G401 (cell line): ENCODE data around the gene USP2. TPM values are rescaled to one million over a fixed set of nuclear protein-coding genes. Genes with fewer than 3 reads are reported as not detected.

Experiments used
- DNase-seq: peaks from one replicate; pipeline ENCODE4 v3.0.0-alpha.2; 2015; ENCODE audit warnings: low spot score
- in situ Hi-C: cut with HindIII; loops from 2 replicates; pipeline ENCODE4 v1.10.0; 2016; ENCODE audit warnings: low sequenced_read_pairs, mixed read lengths
- total RNA-seq: library from RNA; depleted of rRNA; stranded (reverse); fragments of >200 nt; shearing (Covaris generic); gene quantifications from 2 replicates; pipeline ENCODE4 v1.2.3, GENCODE V29; 2014

The USP2 gene
- total RNA-seq, 1 experiment from 2014 or later, result 0.75 TPM

DNA sequence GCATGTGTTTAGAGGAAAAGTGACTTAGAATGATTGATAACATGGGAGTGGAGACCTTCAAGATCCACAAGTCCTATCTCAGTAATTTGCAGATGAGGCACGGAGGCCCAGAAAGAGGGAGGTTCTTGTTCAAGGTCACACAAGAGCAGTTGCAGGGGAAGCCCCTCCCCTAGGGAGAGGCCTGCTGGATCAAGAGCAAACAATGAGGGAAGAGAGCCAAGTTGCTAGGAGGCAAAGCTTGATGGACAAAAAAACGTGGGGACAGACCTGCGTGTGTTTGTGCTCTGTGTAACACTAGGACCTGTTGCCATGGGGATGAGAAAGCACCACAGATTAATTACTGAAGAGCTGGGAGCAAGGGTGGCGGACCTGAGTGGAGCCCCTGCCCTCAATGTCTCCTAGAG lies 28.6 kb downstream of the USP2 start:
- in situ Hi-C loops, result loop anchor here (5.0 kb wide), 1 partner anchor 46 kb away; no protein-coding TSS in a partner anchor
- no peak for DNase-seq

DNA sequence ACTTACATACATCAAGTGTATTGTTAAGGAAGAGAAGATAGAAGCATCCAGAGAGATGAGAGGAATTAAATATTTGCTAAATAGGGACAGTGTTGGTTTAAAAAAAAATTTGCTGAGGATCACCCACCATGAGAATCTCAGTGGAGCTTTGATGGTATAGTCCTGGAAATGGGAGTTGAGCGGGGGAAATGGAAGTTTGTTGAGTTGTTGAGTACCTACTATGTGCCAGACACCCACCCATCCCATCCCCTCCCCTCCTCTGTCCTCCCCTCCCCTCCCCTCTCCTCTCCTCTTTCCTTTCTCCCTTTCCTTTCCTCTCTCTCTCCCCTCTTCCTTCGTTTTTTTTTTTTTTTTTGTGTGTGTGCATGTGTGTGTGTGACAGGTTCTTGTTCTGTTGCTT lies 30.3 kb downstream of the USP2 start:
- in situ Hi-C loops, result loop anchor here (5.0 kb wide), 1 partner anchor 44 kb away; no protein-coding TSS in a partner anchor
- no peak for DNase-seq

DNA sequence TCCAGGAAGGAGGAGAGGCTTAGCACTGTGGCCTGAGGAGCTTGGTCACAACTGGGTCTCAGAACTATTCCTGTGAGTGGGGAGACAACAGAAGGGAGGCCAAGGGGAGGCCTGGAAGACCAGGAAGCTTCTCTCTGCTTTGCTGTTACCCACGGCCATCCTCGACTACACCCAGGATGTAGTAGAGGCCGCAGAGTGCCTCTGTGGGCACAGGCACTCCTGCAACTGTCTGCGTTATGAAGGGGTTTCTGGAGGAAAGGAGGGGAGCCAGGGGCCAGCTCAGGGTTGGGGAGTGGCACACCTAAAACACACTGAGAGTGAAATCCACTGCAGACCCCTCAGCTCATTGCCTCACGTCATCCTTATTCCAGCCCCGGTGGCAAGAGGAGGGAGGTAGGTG lies 31.2 kb downstream of the USP2 start:
- no peak for DNase-seq
- in situ Hi-C loops, result loop anchor here (5.0 kb wide), 1 partner anchor 43 kb away; no protein-coding TSS in a partner anchor

DNA sequence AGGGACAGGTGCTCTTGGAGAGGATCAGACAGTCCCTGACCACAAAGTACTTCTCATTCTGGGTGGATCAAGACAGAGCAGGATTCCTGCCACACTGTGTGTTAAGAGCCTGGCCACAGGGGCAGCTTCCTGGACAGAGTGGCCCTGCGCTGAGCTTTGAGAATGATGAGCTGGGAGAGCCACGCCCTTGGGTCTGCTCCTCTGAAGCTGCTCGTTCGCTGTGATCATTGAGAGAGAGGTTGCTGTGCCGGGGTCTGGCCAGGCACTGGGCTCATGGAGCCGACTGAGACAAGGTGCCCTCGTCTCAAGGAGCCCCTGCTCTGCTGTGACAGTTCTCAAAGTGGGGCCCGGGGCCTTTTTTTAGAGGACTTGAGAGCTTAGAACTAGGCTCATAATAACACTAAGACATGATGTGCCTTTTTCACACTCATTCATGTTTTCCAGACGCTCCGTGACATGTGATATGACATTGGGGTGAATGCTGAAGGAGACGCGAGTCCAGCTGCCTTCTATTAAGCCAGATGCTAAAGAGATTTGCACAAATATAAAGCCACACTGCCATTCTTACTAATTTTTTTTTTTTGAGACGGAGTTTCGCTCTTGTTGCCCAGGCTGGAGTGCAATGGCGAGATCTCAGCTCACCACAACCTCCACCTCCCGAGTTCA lies 33.4 kb downstream of the USP2 start:
- DNase-seq, result no peak
- in situ Hi-C loops, result no loop called here

DNA sequence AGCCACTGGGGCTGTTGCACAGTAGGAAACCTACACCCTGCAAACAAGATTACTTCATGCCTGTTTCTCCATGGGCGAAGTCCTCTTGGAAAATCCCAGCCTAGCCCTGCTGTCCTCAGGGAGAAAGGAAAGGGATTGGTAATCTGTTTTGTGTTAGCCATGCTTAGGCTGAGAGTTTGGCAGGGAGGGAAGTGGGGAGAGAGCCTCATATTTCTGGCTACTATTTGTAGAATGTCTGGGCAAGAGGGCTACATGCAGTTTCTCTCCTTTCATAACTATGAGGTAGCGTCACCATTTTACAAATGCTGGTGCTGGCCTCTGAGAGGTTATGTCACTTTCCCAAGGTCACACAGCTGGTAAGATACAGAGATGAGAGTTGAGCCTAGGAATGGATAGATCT lies 34.2 kb downstream of the USP2 start:
- in situ Hi-C loops, result no loop called here
- DNase-seq, result no peak

DNA sequence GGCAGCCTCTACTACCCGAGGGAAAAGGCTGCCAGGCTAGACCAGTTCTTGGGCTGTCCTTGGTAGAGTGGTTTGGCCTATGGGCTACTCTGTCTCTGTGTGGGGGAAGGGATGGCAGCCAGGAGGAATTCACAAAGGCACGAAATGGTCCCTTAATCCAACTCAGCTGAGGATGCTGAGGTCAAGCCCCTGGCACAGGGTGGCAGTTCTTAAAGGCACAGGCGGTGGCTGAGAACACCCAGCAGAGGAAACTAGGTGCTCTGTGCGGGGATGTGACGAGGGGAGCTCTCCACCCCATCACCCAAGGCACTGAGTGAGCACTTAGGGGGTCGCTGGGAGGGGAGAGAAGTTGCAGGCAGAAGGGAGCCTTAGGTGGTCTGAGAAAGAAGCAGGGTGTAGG lies 34.9 kb downstream of the USP2 start, which contains the start of gene MFRP:
TSS of gene MFRP (minus strand) at position 101 of the 400 bp plus-strand sequence. CDS start 192 bp downstream, outside the sequence.
- in situ Hi-C loops, result no loop called here
- DNase-seq, result no peak

DNA sequence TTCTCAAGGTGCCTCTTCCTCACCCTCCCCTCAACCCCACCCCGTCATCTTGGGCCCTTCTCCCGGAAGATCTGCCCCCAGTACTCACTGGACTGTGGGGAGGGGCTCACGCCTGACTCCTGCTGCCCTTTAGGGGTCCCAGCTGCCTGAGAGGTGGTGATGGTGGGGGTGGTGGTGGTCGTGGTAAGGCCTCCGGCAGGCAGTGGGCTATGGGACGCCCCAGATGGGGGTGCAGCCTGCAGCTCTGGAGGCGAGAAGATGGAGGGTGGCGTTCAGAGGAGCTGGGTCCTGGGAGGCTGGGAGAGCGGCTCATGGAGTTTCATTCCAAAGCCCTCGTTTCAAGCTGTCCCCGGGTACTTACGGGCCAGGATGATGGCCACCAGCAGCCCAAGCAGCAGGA lies 35.8 kb downstream of the USP2 start:
- no peak for DNase-seq
- in situ Hi-C loops, result no loop called here

DNA sequence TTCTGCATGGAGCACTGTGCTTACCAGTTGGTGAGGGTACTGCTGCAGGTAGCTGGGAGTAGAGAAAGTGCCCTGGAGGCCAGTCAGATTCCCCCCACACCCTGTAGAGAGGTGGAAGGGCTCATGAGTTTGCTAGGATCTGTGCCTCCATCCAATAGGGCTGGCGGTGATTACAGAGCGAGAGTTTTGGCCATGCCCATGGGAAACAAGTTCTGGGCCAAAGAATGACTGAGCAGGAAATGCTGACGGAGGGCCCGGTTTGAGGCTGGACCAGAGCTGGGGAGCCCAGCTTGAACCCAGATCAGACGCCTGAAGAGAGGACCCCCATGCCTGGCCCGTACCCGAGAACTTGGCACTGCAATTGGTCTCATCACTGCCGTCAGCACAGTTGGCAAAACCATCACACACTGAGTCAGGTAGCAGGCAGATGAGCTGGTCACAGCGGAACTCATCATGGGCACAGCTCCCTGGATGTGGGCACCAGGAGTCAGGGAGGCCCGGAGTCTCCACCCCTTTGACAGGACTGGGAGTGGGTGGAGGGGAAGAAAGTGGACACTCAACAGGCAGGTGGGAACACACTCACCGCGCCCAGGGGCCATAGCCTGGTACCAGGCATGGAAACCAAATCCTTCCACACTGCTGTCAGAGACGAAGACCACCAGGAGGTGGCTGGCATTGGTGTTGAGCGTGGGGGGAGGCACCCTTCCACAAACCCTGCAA lies 37.0 kb downstream of the USP2 start:
- DNase-seq, result no peak
- in situ Hi-C loops, result no loop called here

DNA sequence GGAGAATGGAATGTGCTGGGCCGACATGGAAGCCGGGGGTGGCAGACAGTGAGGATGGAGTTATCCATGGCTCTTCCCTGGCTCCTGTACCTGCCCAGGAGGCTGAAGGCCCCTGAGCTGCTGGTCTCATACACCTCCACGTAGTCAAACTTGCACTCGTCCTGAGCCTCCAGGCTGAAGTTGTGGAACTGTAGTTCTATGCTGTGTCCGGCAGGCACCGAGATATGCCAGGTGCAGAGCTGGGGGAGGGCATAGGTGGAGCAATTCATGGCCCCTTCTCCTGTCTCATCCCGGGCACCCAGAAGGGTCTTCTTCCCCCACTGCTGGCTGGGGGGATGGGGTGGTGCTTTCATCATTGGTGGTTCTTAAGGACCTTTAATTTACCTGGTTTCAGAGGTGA lies 37.8 kb downstream of the USP2 start:
- DNase-seq, result no peak
- in situ Hi-C loops, result no loop called here

DNA sequence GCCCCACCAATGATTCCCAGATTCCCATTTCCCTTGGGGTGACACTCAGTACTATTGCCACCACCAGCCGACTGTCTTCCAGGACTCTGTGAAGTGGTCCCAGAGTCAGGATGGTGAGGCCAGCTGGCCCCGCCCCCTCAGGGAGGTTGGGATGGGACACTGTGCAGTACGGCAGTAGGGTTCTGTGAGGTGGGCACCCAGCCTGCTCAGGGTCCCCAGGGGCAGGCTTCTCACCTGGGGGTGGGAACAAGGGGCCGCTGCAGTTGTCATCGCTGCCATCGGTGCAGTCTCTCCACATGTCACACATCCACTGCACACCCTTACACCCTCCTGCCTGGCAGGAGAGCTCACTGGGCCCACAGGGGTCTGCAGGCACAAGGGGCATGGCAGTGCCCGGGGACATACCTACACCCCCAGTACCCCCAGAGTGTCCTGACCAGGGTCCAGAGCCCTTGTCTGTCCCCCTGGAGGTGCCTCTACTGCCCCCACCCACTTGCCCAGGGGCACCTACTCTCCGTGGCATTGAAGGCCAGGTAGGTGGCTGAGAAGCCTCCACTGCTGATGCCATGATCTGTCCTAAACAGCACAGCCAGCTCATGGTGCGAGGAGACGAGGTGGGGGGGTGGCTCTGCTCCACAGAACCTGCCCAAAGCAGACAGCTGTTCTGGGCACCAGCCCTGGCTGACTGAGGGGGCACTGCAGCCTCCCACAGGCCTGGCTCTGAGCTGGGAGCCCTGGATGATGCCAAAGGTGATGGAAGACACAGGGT lies 38.9 kb downstream of the USP2 start:
- DNase-seq, result no peak
- in situ Hi-C loops, result no loop called here

DNA sequence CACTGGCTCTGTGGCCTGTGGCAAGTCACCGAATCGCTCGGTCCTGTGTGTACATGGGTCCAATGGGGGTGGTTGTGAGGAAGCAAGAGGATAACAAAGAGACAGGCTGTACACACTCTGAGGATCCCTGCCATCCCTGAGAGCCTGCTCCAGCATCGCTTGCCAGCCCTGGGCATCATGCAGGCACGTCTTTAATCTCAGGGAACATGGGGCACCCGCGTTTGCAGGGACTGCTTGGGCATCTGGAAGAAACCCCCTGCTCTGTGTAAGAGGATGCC lies 39.5 kb downstream of the USP2 start:
- in situ Hi-C loops, result no loop called here

DNA sequence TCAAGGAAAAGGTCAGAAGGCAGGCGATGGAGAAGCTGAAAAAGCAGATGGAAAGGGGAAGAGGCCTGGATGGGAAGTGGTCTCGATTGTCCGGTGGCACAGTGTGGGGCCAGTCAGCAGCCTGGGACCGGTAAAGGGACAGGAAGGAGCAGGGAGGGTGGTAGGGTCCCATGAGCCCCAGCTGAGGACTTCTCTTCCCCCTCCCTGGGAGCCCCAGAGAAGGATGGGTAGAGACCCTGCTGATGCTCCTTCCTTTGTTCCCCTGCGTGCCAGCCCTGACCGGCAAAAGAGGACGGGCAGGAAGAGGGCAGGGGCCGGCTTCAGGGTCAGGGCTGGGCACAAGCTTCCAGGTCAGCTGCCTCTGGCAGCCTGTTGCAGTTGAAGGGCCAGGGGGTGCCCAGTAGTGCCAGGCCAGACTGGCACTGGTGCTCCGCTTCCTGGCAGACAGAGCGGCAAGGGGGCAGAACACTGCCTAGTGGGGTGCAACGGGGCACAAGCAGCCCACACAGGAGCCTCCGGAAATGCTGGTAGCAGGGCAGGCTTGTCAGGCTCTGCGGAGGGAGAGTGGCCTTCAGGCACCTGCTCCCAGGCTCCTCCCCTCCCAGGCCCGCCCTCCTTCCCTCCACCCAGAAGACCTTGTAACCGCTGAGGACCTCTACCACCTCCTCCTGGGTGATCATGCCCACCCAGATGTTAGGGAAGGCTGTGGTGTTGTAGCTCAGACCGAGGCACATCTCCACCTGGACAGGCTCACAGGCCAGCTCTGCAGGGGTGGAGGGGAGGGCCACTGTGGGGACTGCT lies 40.1 kb downstream of the USP2 start:
- no peak for DNase-seq
- in situ Hi-C loops, result no loop called here

More for the DNA sequence above, 39.5 kb downstream of the USP2 start:
- no peak for DNase-seq

DNA sequence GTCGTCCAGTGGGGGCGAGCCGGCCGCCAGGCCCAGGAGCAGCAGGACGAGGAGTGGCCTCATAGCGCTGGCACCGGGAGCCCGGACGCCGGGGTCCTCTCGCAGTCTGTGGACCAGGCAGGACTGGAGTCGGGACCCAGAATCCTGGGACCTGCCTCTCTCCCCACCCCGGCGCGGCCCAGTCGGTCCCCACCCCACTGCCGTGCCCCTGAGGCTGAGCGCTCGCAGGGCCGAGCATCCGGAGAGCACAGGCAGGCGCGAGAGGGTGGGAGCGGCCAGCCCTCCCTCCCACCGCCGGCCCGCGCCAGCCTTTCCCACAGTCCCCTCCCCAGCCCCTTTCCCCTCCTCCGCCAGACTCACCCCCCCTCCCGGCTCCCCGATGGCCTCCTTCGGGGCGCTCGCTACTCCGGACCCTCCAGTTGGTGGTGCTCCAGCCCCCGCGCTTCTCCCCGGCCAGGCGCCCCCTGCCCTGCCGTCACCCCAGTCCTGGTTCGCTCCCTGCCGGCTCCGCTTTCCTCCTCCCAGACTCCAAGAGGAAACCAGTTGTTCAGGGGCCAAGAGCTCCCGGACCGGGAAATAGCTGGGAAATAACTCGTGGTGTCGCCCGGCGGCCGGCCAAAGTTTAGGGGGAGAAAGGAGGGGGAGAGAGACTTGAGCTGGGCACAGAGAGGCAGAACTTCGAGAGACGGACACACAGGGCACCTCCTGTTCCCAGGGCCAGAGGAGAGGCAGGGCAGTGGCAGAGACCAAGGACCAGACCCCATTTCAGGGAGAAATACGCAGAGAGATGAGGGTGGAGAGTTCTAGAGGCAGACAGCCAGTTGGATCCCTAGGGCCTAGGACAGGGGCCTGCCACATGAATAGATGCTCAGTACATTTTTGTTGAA lies 40.9 kb downstream of the USP2 start, which contains the start of gene C1QTNF5:
TSS of gene C1QTNF5 (minus strand) at position 549 of the 887 bp plus-strand sequence. CDS start at position 63, 486 bp downstream.
- no peak for DNase-seq
- in situ Hi-C loops, result no loop called here

DNA sequence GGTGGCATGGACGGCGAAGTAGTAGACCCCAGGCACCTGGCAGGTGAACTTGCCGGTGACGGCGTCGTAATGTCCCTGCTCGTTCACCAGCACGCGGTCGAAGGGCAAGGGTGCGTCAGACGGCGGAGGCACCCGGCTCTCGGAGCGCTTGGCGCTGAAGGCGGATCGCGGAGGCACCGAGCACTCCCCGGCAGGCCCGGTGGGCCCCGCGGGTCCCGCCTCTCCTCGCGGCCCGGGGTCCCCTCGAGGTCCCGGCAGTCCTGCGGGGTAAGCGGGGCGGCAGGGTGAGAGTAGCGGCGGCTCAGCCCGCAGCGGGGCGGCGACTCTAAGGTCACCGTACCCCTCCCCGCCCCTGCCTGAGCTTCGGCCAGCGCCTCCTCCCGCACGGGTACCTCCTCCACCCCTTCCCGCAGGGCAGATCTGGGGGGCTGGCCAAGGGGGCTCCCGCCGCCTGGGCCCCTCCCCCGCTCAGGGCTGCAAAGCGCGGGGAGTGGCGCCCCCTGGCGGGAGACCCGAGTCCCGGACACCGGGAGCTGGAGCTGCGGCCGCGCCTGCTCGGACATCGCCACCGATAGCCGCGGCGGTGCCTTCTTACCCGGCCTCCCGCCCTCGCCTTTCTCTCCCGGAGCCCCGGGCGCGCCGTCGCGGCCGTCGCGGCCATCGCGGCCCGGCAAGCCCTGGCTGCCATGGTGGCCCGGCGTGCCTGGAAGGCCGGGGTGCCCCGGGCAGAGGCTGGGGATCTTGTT lies 41.7 kb downstream of the USP2 start:
- peak; percentile 60 for DNase-seq
- in situ Hi-C loops, result no loop called here

DNA sequence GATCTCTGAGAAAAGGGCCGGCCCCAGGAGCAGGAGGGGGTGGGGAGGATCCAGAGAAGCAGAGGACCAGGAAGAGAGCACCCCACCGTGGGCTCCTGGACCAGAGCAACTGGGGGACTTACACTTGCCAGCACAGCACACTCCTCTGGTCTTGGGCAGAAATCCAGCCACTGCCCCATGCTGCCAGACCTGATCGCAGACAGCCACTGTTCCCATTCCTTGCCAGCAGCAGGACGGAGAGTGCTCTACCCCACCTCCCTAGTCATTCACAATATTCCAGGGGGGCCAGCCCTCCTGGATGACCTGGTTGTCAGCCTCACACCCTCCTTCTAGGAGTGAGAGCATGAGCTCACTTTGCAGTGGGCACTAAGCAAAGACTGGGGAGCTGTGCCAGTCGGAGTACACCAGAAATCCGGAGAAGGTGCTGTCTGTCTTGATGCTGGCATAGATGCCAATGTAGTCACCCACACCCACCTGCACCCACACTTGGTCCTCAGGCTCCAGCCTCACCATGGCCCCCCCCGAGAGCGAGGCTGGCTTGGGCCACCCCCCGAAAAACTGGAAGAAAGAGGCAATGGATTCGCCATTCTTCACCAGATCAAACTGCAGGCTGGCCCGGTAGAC lies 42.4 kb downstream of the USP2 start:
- peak; percentile 50 for DNase-seq
- in situ Hi-C loops, result no loop called here

DNA sequence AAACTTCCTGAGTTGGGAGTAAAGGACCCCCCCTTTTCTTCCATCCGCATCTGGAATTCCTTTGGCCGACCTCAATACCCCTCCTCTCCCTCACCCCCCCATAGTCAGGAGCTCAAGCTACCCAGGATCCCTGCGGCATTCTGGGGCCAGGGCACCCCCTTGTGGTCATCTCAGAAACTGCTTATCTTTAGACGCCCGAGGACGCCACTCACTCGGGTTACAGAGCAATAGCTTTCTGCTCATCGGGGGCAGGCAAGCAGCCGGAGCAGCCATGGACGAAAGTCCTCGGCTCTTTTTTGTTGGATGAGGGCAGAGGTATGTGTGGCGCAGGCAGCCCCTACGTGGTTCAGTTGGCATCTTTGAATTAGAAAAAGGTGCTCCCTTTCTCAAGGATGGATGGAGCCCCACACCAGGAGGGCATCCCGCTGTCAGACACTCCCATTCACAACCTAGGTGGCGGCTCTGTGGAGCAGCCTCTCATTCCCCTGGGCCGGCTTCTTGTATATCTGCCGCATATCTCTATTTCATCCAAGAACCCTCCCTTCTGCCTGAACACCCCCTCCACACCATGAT lies 43.1 kb downstream of the USP2 start:
- peak; percentile 86 for DNase-seq
- in situ Hi-C loops, result no loop called here
